HCT116 (cell line): ENCODE results near the gene FAM168A. TPM values are rescaled to one million over a fixed set of nuclear protein-coding genes. Genes with fewer than 3 reads are reported as not detected.

Experiments
- ATAC-seq: fragments of 200-7000 bp; cut with Tn5 transposase; 2 replicates; pipeline ENCODE4 v1.9.1; 2020; ENCODE audit warnings: mild to moderate bottlenecking, moderate library complexity
- BruUV-seq: library from RNA; stranded (reverse); fragments of 400-500 nt; replicated peaks from 2 replicates; lab custom pipeline; 2021; lab: Mats Ljungman, UMichigan
- CTCF ChIA-PET: fragments of 300-600 bp; sonication (Branson Sonifier 250); formaldehyde crosslinking; loops from one replicate; lab custom pipeline; 2021; ENCODE audit warnings: antibody characterized with exemption; lab: Charles Lee
- POLR2A ChIA-PET: fragments of 300-600, 350-600 bp; sonication (Branson Sonifier 250); formaldehyde crosslinking; loops from one replicate; lab custom pipeline; 2021; ENCODE audit warnings: antibody characterized with exemption; lab: Charles Lee
- RAD21 ChIA-PET, 2 experiments: fragments of 300-600 bp; sonication (Branson Sonifier 250); formaldehyde crosslinking; loops; one replicate each; lab custom pipeline; 2023; ENCODE audit warnings: low total read pairs in 2 of 2; ENCODE audit not compliant: uncharacterized antibody in 2 of 2, unreplicated experiment in 2 of 2, low non-redundant PET in 1 of 2; lab: Charles Lee
- DNase-seq: peaks from one replicate; pipeline ENCODE4 v3.0.0-alpha.2; 2010; ENCODE audit warnings: low read depth, low spot score
- H2AFZ ChIP-seq: fragments of 200-600 bp; shearing (Covaris generic), sonication (generic); 2 replicates; pipeline ENCODE4 v1.6.1; 2017; ENCODE audit warnings: low read depth, mixed run types, mixed read lengths, antibody characterized with exemption, low read length; ENCODE audit not compliant: poor library complexity, severe bottlenecking
- H3K27ac ChIP-seq: 2 replicates; pipeline ENCODE4 v1.5.1; 2012; ENCODE audit warnings: low read depth, low read length
- H3K27me3 ChIP-seq: fragments of 200-600 bp; sonication (generic); 2 replicates; pipeline ENCODE4 v1.6.1; 2016; ENCODE audit warnings: mixed run types, low read length, mixed read lengths; ENCODE audit not compliant: insufficient read depth
- H3K36me3 ChIP-seq, 2 experiments: fragments of 200-500 bp in 1 of 2; fragments of 200-600 bp in 1 of 2; sonication (Bioruptor generic) in 1 of 2; sonication (generic) in 1 of 2; 2 replicates each; pipeline versions ENCODE4 v1.5.1 to v1.6.1; 2014 to 2016; ENCODE audit warnings: low read length in 2 of 2, inconsistent platforms in 1 of 2, mixed read lengths in 1 of 2, mixed run types in 1 of 2; ENCODE audit not compliant: insufficient read depth in 2 of 2, control insufficient read depth in 1 of 2
- H3K4me1 ChIP-seq, 2 experiments: fragments of 200-600 bp in 1 of 2; sonication (generic) in 1 of 2; 2 replicates each; pipeline versions ENCODE4 v1.5.1 to v1.6.1; 2012 to 2017; ENCODE audit warnings: low read length in 2 of 2, inconsistent platforms in 1 of 2, mild to moderate bottlenecking in 1 of 2, mixed read lengths in 1 of 2, mixed run types in 1 of 2, moderate library complexity in 1 of 2; ENCODE audit not compliant: insufficient read depth in 2 of 2, control insufficient read depth in 1 of 2
- H3K4me2 ChIP-seq: fragments of 200-600 bp; sonication (generic); 2 replicates; pipeline ENCODE4 v1.6.1; 2017; ENCODE audit warnings: mixed run types, low read length, mixed read lengths
- H3K4me3 ChIP-seq, 2 experiments: fragments of 200-600 bp in 1 of 2; sonication (generic) in 1 of 2; replicated peaks in 1 of 2; 2 replicates each; pipeline ENCODE4 v1.5.1; 2011 to 2016; ENCODE audit warnings: low read length in 2 of 2, control low read depth in 1 of 2, low read depth in 1 of 2, mild to moderate bottlenecking in 1 of 2, mixed read lengths in 1 of 2, mixed run types in 1 of 2
- H3K79me2 ChIP-seq: fragments of 200-600 bp; sonication (generic); 2 replicates; pipeline ENCODE4 v1.6.1; 2017; ENCODE audit warnings: mild to moderate bottlenecking, mixed run types, low read length, moderate library complexity, mixed read lengths; ENCODE audit not compliant: insufficient read depth
- H3K9ac ChIP-seq: fragments of 200-600 bp; sonication (generic); 2 replicates; pipeline ENCODE4 v1.6.1; 2016; ENCODE audit warnings: low read length, mixed read lengths
- H3K9me2 ChIP-seq: fragments of 200-600 bp; sonication (generic), shearing (Covaris generic); 2 replicates; pipeline ENCODE4 v1.6.1; 2017; ENCODE audit warnings: mixed run types, mild to moderate bottlenecking, moderate library complexity; ENCODE audit not compliant: insufficient read depth
- H3K9me3 ChIP-seq, 2 experiments: fragments of 200-500 bp in 1 of 2; fragments of 200-600 bp in 1 of 2; sonication (Bioruptor generic) in 1 of 2; sonication (generic) in 1 of 2; 2 replicates each; pipeline ENCODE4 v1.6.1; 2014 to 2017; ENCODE audit warnings: low read length in 2 of 2, mixed read lengths in 2 of 2, inconsistent platforms in 1 of 2, low read depth in 1 of 2, mild to moderate bottlenecking in 1 of 2, mixed run types in 1 of 2, moderate library complexity in 1 of 2; ENCODE audit not compliant: control insufficient read depth in 1 of 2, insufficient read depth in 1 of 2
- H4K20me1 ChIP-seq: fragments of 200-600 bp; sonication (generic), shearing (Covaris generic); 2 replicates; pipeline ENCODE4 v1.6.1; 2017; ENCODE audit warnings: mixed run types, mild to moderate bottlenecking, moderate library complexity; ENCODE audit not compliant: insufficient read depth
- CEBPB ChIP-seq: IDR thresholded peaks from 2 replicates; pipeline ENCODE4 v1.6.1; 2012; ENCODE audit warnings: low read depth
- EGR1 ChIP-seq: IDR thresholded peaks from 2 replicates; pipeline ENCODE4 v1.6.1; 2012; ENCODE audit warnings: low read depth
- EZH2 ChIP-seq: fragments of 200-600 bp; sonication (generic); IDR thresholded peaks from 2 replicates; pipeline ENCODE4 v1.6.1; 2017; ENCODE audit warnings: antibody characterized with exemption, mixed run types
- EZH2phosphoT487 ChIP-seq: fragments of 200-600 bp; IDR thresholded peaks from 2 replicates; pipeline ENCODE4 v1.6.1; 2018; ENCODE audit warnings: antibody characterized with exemption, borderline replicate concordance
- FOSL1 ChIP-seq: IDR thresholded peaks from 2 replicates; pipeline ENCODE4 v1.6.1; 2012; ENCODE audit warnings: low read depth
- JUND ChIP-seq: IDR thresholded peaks from 2 replicates; pipeline ENCODE4 v1.6.1; 2012
- MAX ChIP-seq: IDR thresholded peaks from 2 replicates; pipeline ENCODE4 v1.6.1; 2012
- POLR2A ChIP-seq: IDR thresholded peaks from 2 replicates; pipeline ENCODE4 v1.7.0; 2011; ENCODE audit warnings: borderline replicate concordance; ENCODE audit not compliant: insufficient read depth, insufficient read length; ENCODE audit errors: extremely low read depth
- POLR2AphosphoS5 ChIP-seq: IDR thresholded peaks from 2 replicates; pipeline ENCODE4 v1.6.1; 2011; ENCODE audit warnings: mild to moderate bottlenecking, low read depth, low read length, moderate library complexity
- RAD21 ChIP-seq: IDR thresholded peaks from 2 replicates; pipeline ENCODE4 v1.6.1; 2012; ENCODE audit warnings: low read depth, mild to moderate bottlenecking
- SIN3A ChIP-seq: IDR thresholded peaks from 2 replicates; pipeline ENCODE4 v1.6.1; 2012; ENCODE audit warnings: low read depth
- TCF7L2 ChIP-seq: IDR thresholded peaks from 2 replicates; pipeline ENCODE4 v1.7.0; 2011; ENCODE audit warnings: borderline replicate concordance, inconsistent platforms; ENCODE audit not compliant: insufficient read depth, insufficient read length; ENCODE audit errors: extremely low read depth
- YY1 ChIP-seq: IDR thresholded peaks from 2 replicates; pipeline ENCODE4 v1.6.1; 2011; ENCODE audit warnings: low read length, low read depth, moderate library complexity, mild to moderate bottlenecking; ENCODE audit not compliant: insufficient replicate concordance; ENCODE audit errors: extremely low read depth
- ZFX ChIP-seq: fragments of 450-650 bp; IDR thresholded peaks from 2 replicates; pipeline ENCODE4 v1.6.1; 2017
- intact Hi-C: fragments of 100-400 bp; cut with micrococcal nuclease; formaldehyde crosslinking; loops from 2 replicates; pipeline ENCODE4 v1.10.0; 2022
- total RNA-seq: library from RNA; stranded (reverse); gene quantifications from one replicate; pipeline ENCODE4 v1.2.1, GENCODE V29; 2021; ENCODE audit not compliant: unreplicated experiment
- TF ChIP-seq, protein P1 (sequence below): IDR thresholded peaks from 2 replicates; pipeline ENCODE4 v1.6.1; 2012; ENCODE audit warnings: low read depth
- TF ChIP-seq, protein P2 (sequence below), 3 experiments: fragments of 200-600 bp in 1 of 3; sonication (generic) in 1 of 3; IDR thresholded peaks in 2 of 3; conservative IDR thresholded peaks in 1 of 3; 2 replicates each; pipeline ENCODE4 v1.5.1; 2012 to 2017; ENCODE audit warnings: low read depth in 2 of 3, low read length in 2 of 3, antibody characterized with exemption in 1 of 3, borderline replicate concordance in 1 of 3, control low read depth in 1 of 3, mild to moderate bottlenecking in 1 of 3, mixed read lengths in 1 of 3, mixed run types in 1 of 3, moderate library complexity in 1 of 3; ENCODE audit not compliant: insufficient read depth in 1 of 3
- TF ChIP-seq, protein P3 (sequence below): IDR thresholded peaks from 2 replicates; pipeline ENCODE4 v1.6.1; 2011; ENCODE audit warnings: mild to moderate bottlenecking, low read length, moderate library complexity; ENCODE audit not compliant: insufficient replicate concordance; ENCODE audit errors: extremely low read depth

FAM168A gene
- total RNA-seq, 1 experiment from 2014 or later, result 31.5 TPM

DNA sequence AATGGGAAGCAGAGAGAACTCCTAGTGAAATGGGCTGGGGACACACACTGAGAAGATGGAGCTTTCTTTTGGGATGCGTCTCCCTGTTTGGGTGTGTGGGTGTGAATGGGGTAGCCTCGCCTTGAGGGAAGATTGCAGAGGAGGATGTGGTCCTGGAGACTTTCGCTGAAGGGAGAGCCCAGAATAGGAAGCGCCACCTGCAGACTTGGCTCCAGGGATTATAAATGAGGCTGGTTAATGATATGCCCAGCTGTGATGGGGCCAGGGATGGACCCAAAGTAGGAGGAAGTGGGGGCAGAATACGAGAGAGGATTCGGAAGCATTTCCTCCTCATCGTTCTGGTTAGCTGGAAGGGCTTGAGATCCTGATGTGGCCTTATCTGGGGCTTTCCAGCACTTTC is 208.0 kb downstream of the FAM168A start:
- no peak for ATAC-seq
- intact Hi-C loops, result no loop called here
- RAD21 ChIA-PET, result no interaction called here

More for the DNA sequence above, 208.0 kb downstream of the FAM168A start:
- Histone ChIP-seq H3K9me3 (no peaks in the 10 kb centered on the region), H3K9ac (no peak overlapping the region), H4K20me1 (no peaks in the 10 kb centered on the region), H3K27me3 (no peaks in the 10 kb centered on the region), H3K79me2 (peaks cover 56% of the 10 kb centered on the region), H3K4me1 (peaks cover 0 to 23% of the 10 kb centered on the region in 2 experiments; a peak in 2 of 4 replicates), H3K36me3 (peaks cover 2 to 12% of the 10 kb centered on the region in 2 experiments; a peak in 2 of 4 replicates), H3K27ac (no peak overlapping the region), H3K4me3 (no peak overlapping the region), H2AFZ (no peak overlapping the region), H3K4me2 (no peak overlapping the region), H3K9me2 (no peaks in the 10 kb centered on the region)
- no peak for TF ChIP-seq SIN3A
- TF ChIP-seq EZH2, result no peak
- no peak for TF ChIP-seq JUND
- TF ChIP-seq, protein P1, sequence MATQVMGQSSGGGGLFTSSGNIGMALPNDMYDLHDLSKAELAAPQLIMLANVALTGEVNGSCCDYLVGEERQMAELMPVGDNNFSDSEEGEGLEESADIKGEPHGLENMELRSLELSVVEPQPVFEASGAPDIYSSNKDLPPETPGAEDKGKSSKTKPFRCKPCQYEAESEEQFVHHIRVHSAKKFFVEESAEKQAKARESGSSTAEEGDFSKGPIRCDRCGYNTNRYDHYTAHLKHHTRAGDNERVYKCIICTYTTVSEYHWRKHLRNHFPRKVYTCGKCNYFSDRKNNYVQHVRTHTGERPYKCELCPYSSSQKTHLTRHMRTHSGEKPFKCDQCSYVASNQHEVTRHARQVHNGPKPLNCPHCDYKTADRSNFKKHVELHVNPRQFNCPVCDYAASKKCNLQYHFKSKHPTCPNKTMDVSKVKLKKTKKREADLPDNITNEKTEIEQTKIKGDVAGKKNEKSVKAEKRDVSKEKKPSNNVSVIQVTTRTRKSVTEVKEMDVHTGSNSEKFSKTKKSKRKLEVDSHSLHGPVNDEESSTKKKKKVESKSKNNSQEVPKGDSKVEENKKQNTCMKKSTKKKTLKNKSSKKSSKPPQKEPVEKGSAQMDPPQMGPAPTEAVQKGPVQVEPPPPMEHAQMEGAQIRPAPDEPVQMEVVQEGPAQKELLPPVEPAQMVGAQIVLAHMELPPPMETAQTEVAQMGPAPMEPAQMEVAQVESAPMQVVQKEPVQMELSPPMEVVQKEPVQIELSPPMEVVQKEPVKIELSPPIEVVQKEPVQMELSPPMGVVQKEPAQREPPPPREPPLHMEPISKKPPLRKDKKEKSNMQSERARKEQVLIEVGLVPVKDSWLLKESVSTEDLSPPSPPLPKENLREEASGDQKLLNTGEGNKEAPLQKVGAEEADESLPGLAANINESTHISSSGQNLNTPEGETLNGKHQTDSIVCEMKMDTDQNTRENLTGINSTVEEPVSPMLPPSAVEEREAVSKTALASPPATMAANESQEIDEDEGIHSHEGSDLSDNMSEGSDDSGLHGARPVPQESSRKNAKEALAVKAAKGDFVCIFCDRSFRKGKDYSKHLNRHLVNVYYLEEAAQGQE, result no peak
- no peak for TF ChIP-seq YY1
- TF ChIP-seq TCF7L2, result no peak
- no peak for TF ChIP-seq RAD21
- TF ChIP-seq, protein P2, sequence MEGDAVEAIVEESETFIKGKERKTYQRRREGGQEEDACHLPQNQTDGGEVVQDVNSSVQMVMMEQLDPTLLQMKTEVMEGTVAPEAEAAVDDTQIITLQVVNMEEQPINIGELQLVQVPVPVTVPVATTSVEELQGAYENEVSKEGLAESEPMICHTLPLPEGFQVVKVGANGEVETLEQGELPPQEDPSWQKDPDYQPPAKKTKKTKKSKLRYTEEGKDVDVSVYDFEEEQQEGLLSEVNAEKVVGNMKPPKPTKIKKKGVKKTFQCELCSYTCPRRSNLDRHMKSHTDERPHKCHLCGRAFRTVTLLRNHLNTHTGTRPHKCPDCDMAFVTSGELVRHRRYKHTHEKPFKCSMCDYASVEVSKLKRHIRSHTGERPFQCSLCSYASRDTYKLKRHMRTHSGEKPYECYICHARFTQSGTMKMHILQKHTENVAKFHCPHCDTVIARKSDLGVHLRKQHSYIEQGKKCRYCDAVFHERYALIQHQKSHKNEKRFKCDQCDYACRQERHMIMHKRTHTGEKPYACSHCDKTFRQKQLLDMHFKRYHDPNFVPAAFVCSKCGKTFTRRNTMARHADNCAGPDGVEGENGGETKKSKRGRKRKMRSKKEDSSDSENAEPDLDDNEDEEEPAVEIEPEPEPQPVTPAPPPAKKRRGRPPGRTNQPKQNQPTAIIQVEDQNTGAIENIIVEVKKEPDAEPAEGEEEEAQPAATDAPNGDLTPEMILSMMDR (IDR thresholded peaks at IDR 0.05 in 2 of 3, conservative IDR thresholded peaks at IDR 0.05 in 1 of 3; ENCODE audit: borderline replicate concordance in 1 of 3, insufficient read depth in 1 of 3, low read depth in 2 of 3, low read length in 2 of 3), result no peak
- TF ChIP-seq, protein P3, sequence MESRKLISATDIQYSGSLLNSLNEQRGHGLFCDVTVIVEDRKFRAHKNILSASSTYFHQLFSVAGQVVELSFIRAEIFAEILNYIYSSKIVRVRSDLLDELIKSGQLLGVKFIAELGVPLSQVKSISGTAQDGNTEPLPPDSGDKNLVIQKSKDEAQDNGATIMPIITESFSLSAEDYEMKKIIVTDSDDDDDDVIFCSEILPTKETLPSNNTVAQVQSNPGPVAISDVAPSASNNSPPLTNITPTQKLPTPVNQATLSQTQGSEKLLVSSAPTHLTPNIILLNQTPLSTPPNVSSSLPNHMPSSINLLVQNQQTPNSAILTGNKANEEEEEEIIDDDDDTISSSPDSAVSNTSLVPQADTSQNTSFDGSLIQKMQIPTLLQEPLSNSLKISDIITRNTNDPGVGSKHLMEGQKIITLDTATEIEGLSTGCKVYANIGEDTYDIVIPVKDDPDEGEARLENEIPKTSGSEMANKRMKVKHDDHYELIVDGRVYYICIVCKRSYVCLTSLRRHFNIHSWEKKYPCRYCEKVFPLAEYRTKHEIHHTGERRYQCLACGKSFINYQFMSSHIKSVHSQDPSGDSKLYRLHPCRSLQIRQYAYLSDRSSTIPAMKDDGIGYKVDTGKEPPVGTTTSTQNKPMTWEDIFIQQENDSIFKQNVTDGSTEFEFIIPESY, result no peak
- no peak for TF ChIP-seq POLR2A
- TF ChIP-seq FOSL1, result no peak
- no peak for TF ChIP-seq ZFX
- no peak for TF ChIP-seq MAX
- no peak for TF ChIP-seq EGR1
- TF ChIP-seq EZH2phosphoT487, result no peak
- TF ChIP-seq CEBPB, result no peak
- no peak for TF ChIP-seq POLR2AphosphoS5
- no TSS peak for BruUV-seq
- ChIA-PET POLR2A (interaction anchor here (0.9 kb wide), 1 partner anchor 39 kb away, joined by 3 read pairs; no protein-coding TSS in a partner anchor), CTCF (no interaction called here)
- DNase-seq, result no peak
